Cardiac muscle cell (in vitro differentiated cells and primary cell): ENCODE measurements around the gene PER2. TPM values are rescaled to one million over a fixed set of nuclear protein-coding genes. Genes with fewer than 3 reads are reported as not detected.
A peak's percentile ranks its signal among the peaks of the same experiment; 100 is the strongest.

Source experiments
- DNase-seq, 2 donors: peaks; one replicate each; pipeline versions ENCODE4 v3.0.0 to v3.0.0-alpha.2; 2010 to 2017; ENCODE audit warnings: low read depth in 1 of 2, low spot score in 1 of 2
- H3K27ac ChIP-seq: fragments of 200-600 bp; sonication (generic); 2 replicates; pipeline ENCODE4 v1.5.1; 2016
- H3K27me3 ChIP-seq: fragments of 200-600 bp; sonication (generic); 2 replicates; pipeline ENCODE4 v1.6.0; 2016; ENCODE audit warnings: control low read depth
- H3K36me3 ChIP-seq: fragments of 200-600 bp; sonication (generic); 2 replicates; pipeline ENCODE4 v1.5.1; 2016; ENCODE audit warnings: control low read depth
- H3K4me1 ChIP-seq: fragments of 200-600 bp; sonication (generic); 2 replicates; pipeline ENCODE4 v1.8.1; 2017; ENCODE audit warnings: low read depth, mild to moderate bottlenecking, mixed run types
- H3K4me3 ChIP-seq: fragments of 200-600 bp; sonication (generic); 2 replicates; pipeline ENCODE4 v1.5.1; 2016; ENCODE audit warnings: mild to moderate bottlenecking
- H3K9me3 ChIP-seq: fragments of 200-600 bp; sonication (generic); 2 replicates; pipeline ENCODE4 v1.5.1; 2017; ENCODE audit warnings: low read depth, mild to moderate bottlenecking, control low read depth
- polyA plus RNA-seq: library from polyadenylated mRNA; unstranded; fragments of >200 nt; fragmentation: Nextera tagmentation; extraction: Ambion mirVana; gene quantifications from 2 replicates; pipeline ENCODE4 v1.2.1, GENCODE V29; 2016
- total RNA-seq: library from RNA; depleted of rRNA; stranded (reverse); fragments of >200 nt; gene quantifications from 2 replicates; pipeline ENCODE4 v1.2.3, GENCODE V29; 2016
- TF ChIP-seq, protein P1 (sequence below): IDR thresholded peaks from 2 replicates; pipeline ENCODE4 v1.5.1; 2012; ENCODE audit warnings: low read depth, mild to moderate bottlenecking, low read length

The PER2 gene
- total and polyA plus RNA-seq, 2 experiments from 2014 or later = 1.4 to 3.9 TPM

DNA sequence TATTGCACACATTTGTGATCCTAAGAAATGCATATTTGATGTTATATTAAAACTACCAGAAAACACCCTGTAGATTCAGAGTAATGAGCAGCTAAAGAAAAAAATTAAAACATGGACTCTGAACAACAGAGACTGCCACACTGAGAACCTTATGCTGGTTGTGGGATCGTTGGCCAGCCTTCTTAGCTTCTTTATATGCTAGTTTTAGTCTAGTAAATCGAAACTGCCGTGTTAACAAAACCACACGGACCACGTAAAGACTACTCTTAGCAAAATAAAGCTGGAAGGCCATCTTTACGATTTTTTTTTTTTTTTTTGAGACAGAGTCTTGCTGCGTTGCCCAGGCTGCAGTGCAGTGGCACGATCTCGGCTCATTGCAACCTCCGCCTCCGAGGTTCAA lies 22.8 kb downstream of the PER2 start:
- Histone ChIP-seq H3K27ac (no peak overlapping the region), H3K4me1 (peaks cover 8% of the 10 kb centered on the region), H3K36me3 (peaks cover 3% of the 10 kb centered on the region), H3K27me3 (no peaks in the 10 kb centered on the region), H3K9me3 (no peaks in the 10 kb centered on the region), H3K4me3 (no peak overlapping the region)
- DNase-seq = no peak
- TF ChIP-seq, protein P1, sequence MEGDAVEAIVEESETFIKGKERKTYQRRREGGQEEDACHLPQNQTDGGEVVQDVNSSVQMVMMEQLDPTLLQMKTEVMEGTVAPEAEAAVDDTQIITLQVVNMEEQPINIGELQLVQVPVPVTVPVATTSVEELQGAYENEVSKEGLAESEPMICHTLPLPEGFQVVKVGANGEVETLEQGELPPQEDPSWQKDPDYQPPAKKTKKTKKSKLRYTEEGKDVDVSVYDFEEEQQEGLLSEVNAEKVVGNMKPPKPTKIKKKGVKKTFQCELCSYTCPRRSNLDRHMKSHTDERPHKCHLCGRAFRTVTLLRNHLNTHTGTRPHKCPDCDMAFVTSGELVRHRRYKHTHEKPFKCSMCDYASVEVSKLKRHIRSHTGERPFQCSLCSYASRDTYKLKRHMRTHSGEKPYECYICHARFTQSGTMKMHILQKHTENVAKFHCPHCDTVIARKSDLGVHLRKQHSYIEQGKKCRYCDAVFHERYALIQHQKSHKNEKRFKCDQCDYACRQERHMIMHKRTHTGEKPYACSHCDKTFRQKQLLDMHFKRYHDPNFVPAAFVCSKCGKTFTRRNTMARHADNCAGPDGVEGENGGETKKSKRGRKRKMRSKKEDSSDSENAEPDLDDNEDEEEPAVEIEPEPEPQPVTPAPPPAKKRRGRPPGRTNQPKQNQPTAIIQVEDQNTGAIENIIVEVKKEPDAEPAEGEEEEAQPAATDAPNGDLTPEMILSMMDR = no peak

GRCh38 chr2:238264072-238264460 lies 24.3 kb downstream of the PER2 start:
- H3K27ac ChIP-seq = no peak overlapping the region
- no peaks in the 10 kb centered on the region for H3K9me3 ChIP-seq
- no peak overlapping the region for H3K4me3 ChIP-seq
- H3K4me1 ChIP-seq = peaks cover 10% of the 10 kb centered on the region
- TF ChIP-seq, protein P1 = no peak
- no peaks in the 10 kb centered on the region for H3K27me3 ChIP-seq
- DNase-seq = no peak
- H3K36me3 ChIP-seq = peaks cover 3% of the 10 kb centered on the region

GRCh38 chr2:238263204-238264071 lies 25.0 kb downstream of the PER2 start:
- TF ChIP-seq, protein P1 = peak; percentile 78
- peaks cover 2% of the 10 kb centered on the region for H3K36me3 ChIP-seq
- peaks cover 10% of the 10 kb centered on the region for H3K4me1 ChIP-seq
- H3K27ac ChIP-seq = no peak overlapping the region
- no peaks in the 10 kb centered on the region for H3K27me3 ChIP-seq
- peak; percentile 89 to 96 for DNase-seq
- H3K9me3 ChIP-seq = no peaks in the 10 kb centered on the region
- no peak overlapping the region for H3K4me3 ChIP-seq

- Histone ChIP-seq H3K27ac (no peak overlapping the region), H3K9me3 (no peaks in the 10 kb centered on the region), H3K4me1 (peaks cover 10% of the 10 kb centered on the region), H3K27me3 (no peaks in the 10 kb centered on the region), H3K36me3 (no peaks in the 10 kb centered on the region), H3K4me3 (no peak overlapping the region)
- TF ChIP-seq, protein P1 = no peak
- no peak for DNase-seq
Observed at GRCh38 chr2:238262496-238263122, 25.8 kb downstream of the PER2 start.

DNA sequence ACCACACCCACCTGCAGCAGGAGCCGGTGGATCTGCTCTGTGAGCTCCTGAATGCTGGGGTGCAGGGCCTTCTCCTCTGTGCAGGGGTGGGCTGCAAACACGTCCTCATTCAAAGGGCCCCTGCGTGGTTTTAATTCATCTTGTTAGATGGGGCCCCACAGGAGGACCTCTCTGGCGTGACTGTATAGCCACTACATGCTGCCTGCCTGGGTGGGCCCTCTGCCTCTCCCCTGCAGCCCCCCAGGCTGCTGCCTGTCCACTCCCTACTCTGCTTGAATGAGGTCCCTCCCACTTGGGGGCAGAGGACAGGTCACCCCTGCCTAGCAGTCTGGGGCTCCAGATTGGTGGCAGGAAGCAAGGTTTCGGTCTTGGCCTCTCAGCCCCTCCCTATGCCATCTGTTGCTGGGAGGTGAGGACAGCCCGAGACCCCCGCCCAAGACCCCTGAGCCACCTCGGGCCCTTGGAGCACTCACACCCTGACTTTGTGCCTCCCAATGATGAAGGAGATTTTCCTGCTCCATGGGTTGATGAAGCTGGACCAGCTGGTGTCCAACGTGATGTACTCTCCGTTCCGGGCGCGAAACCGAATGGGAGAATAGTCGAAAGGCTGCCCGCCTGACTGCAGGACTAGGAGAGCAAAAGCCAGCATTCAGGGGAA lies 26.6 kb downstream of the PER2 start:
- no peaks in the 10 kb centered on the region for H3K9me3 ChIP-seq
- DNase-seq = no peak
- peaks cover 10% of the 10 kb centered on the region for H3K4me1 ChIP-seq
- H3K4me3 ChIP-seq = no peak overlapping the region
- H3K36me3 ChIP-seq = no peaks in the 10 kb centered on the region
- TF ChIP-seq, protein P1 = no peak
- H3K27ac ChIP-seq = no peak overlapping the region
- no peaks in the 10 kb centered on the region for H3K27me3 ChIP-seq
